Ovary (tissue), 3 donors: ENCODE data around the gene SON.

Source experiments
- EP300 ChIP-seq: sonication (generic); formaldehyde crosslinking; IDR thresholded peaks from one replicate; pipeline ENCODE4 v1.6.1; 2017; ENCODE audit warnings: antibody characterized with exemption
- TF ChIP-seq, protein P1 (sequence below), 3 donors: fragments of 450-650 bp in 2 of 3; fragments of 200-600 bp in 1 of 3; IDR thresholded peaks; one replicate each; pipeline versions ENCODE4 v1.5.1 to v1.8.0; 2016 to 2022; ENCODE audit warnings: antibody characterized with exemption in 3 of 3, mild to moderate bottlenecking in 1 of 3
- donor health status: DM: no; HTN: no; CAD: no.

DNA sequence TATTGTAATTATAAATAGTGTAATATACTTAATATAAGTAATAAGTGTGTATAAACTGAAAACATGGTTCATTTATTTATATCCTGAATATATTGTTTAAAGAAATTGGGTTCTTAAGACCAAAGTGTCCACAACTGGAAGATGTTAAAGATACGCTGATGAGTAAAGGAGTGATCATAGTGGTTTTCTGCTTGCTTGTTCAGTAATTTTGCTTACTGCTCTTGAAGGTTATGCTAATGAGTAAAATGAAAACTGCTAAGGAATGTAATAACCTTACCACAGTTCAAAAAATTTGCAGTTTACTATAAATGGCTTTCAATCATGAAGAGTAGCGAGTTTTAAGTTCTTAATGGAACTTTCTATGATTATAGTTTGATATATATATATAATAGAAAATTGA, 23.7 kb downstream of the SON start:
- no peak for TF ChIP-seq EP300
- TF ChIP-seq, protein P1, sequence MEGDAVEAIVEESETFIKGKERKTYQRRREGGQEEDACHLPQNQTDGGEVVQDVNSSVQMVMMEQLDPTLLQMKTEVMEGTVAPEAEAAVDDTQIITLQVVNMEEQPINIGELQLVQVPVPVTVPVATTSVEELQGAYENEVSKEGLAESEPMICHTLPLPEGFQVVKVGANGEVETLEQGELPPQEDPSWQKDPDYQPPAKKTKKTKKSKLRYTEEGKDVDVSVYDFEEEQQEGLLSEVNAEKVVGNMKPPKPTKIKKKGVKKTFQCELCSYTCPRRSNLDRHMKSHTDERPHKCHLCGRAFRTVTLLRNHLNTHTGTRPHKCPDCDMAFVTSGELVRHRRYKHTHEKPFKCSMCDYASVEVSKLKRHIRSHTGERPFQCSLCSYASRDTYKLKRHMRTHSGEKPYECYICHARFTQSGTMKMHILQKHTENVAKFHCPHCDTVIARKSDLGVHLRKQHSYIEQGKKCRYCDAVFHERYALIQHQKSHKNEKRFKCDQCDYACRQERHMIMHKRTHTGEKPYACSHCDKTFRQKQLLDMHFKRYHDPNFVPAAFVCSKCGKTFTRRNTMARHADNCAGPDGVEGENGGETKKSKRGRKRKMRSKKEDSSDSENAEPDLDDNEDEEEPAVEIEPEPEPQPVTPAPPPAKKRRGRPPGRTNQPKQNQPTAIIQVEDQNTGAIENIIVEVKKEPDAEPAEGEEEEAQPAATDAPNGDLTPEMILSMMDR (IDR thresholded peaks at IDR 0.05), result no peak
